ENCODE results near the gene EFHD2.

DNA sequence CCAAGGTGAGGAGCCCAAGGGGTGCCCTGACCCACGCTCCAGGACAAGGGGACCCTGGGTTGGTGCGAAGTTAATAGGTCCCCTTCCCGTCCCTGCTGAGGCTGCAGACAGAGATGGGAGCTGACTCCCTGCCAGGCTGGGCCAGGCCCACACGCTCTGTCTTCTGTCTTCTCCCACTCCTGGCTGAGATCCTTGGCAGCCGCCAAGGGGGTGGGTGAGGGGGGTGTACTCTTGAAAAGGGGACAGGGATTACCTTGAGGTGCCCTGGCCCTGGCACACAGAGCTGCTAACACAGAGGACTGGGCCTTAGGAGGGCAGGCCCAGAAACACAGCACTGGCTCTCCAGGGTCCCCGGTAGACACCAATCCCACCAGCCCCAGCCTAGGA lies 17.6 kb downstream of the EFHD2 start:
- TF ChIP-seq CTCF (IDR thresholded peaks at IDR 0.05; ENCODE audit: low read depth, low read length): no peak
- no peak for TF ChIP-seq EZH2phosphoT487 (IDR thresholded peaks at IDR 0.05; ENCODE audit: low read depth)

Measured in OCI-LY3 (cell line).